IMR-90 (cell line): ENCODE results near the gene CPB1. TPM values are rescaled to one million over a fixed set of nuclear protein-coding genes. Genes with fewer than 3 reads are reported as not detected.

Experiments
- ATAC-seq: fragments of 200-7000 bp; cut with Tn5 transposase; 2 replicates; pipeline ENCODE4 v1.9.1; 2020; ENCODE audit warnings: low read depth, mild to moderate bottlenecking, moderate library complexity
- BruUV-seq: library from RNA; stranded (reverse); fragments of 400-500 nt; replicated peaks from 2 replicates; lab custom pipeline; 2021; lab: Mats Ljungman, UMichigan
- CTCF ChIA-PET: fragments of 300-600 bp; formaldehyde crosslinking; extraction: SDS; loops from one replicate; lab custom pipeline; 2021; ENCODE audit warnings: antibody characterized with exemption; lab: Yijun Ruan, JAX
- POLR2A ChIA-PET: fragments of 300-600 bp; sonication (Branson Sonifier 250); formaldehyde crosslinking; loops from one replicate; lab custom pipeline; 2022; ENCODE audit warnings: antibody characterized with exemption; ENCODE audit not compliant: unreplicated experiment; lab: Charles Lee
- DNase-seq: peaks from one replicate; pipeline ENCODE4 v3.0.0; 2013
- H2AFZ ChIP-seq: replicated peaks from 2 replicates; pipeline ENCODE3; 2013; ENCODE audit warnings: low read length, mild to moderate bottlenecking; ENCODE audit not compliant: poor library complexity
- H2AK5ac ChIP-seq: 2 replicates; pipeline ENCODE4 v1.6.1; 2013; ENCODE audit warnings: low read depth, low read length, inconsistent platforms
- H2AK9ac ChIP-seq: replicated peaks from 2 replicates; pipeline ENCODE3; 2013; ENCODE audit warnings: mild to moderate bottlenecking, low read depth, low read length, moderate library complexity; ENCODE audit not compliant: poor library complexity
- H2BK120ac ChIP-seq: 2 replicates; pipeline ENCODE4 v1.6.1; 2013; ENCODE audit warnings: low read depth, low read length, inconsistent platforms
- H2BK15ac ChIP-seq: 3 replicates; pipeline ENCODE4 v1.6.1; 2013; ENCODE audit warnings: low read depth, low read length, inconsistent platforms
- H2BK20ac ChIP-seq: 2 replicates; pipeline ENCODE4 v1.6.1; 2013; ENCODE audit warnings: low read depth, mild to moderate bottlenecking, inconsistent platforms, low read length, moderate library complexity
- H2BK5ac ChIP-seq: 2 replicates; pipeline ENCODE4 v1.6.1; 2013; ENCODE audit warnings: mild to moderate bottlenecking, low read depth, low read length, inconsistent platforms; ENCODE audit not compliant: poor library complexity, severe bottlenecking
- H3K14ac ChIP-seq: replicated peaks from 2 replicates; pipeline ENCODE4 v1.6.1; 2013; ENCODE audit warnings: low read depth, low read length, inconsistent platforms
- H3K18ac ChIP-seq: 2 replicates; pipeline ENCODE4 v1.6.1; 2013; ENCODE audit warnings: low read depth, low read length, control low read depth
- H3K23ac ChIP-seq: 2 replicates; pipeline ENCODE4 v1.6.1; 2013; ENCODE audit warnings: low read depth, low read length, inconsistent platforms
- H3K27ac ChIP-seq: 2 replicates; pipeline ENCODE4 v1.5.1; 2013; ENCODE audit warnings: mild to moderate bottlenecking, control low read depth, low read length; ENCODE audit not compliant: insufficient read depth
- H3K27me3 ChIP-seq: 2 replicates; pipeline ENCODE4 v1.6.1; 2013; ENCODE audit warnings: low read length; ENCODE audit not compliant: control insufficient read depth, insufficient read depth
- H3K36me3 ChIP-seq: 2 replicates; pipeline ENCODE4 v1.6.1; 2013; ENCODE audit warnings: low read length, mixed read lengths; ENCODE audit not compliant: control insufficient read depth, insufficient read depth
- H3K4ac ChIP-seq: 2 replicates; pipeline ENCODE4 v1.6.1; 2013; ENCODE audit warnings: low read depth, low read length, inconsistent platforms
- H3K4me1 ChIP-seq: 2 replicates; pipeline ENCODE4 v1.6.1; 2013; ENCODE audit warnings: low read length, mixed read lengths; ENCODE audit not compliant: control insufficient read depth, insufficient read depth
- H3K4me2 ChIP-seq: 2 replicates; pipeline ENCODE4 v1.6.1; 2013; ENCODE audit warnings: low read depth, mild to moderate bottlenecking, control low read depth, low read length, moderate library complexity
- H3K4me3 ChIP-seq: 2 replicates; pipeline ENCODE4 v1.5.1; 2013; ENCODE audit warnings: low read depth, mild to moderate bottlenecking, control low read depth, low read length, moderate library complexity; ENCODE audit not compliant: insufficient read depth
- H3K56ac ChIP-seq: 2 replicates; pipeline ENCODE4 v1.6.1; 2013; ENCODE audit warnings: low read length, inconsistent platforms; ENCODE audit not compliant: insufficient read depth; ENCODE audit errors: extremely low read depth
- H3K79me1 ChIP-seq, 2 experiments: 2 replicates each; pipeline ENCODE4 v1.6.1; 2013; ENCODE audit warnings: low read length in 2 of 2, inconsistent platforms in 1 of 2, low read depth in 1 of 2
- H3K9ac ChIP-seq: 2 replicates; pipeline ENCODE4 v1.6.1; 2013; ENCODE audit warnings: low read depth, low read length, control low read depth
- H3K9me1 ChIP-seq: 2 replicates; pipeline ENCODE4 v1.6.1; 2013; ENCODE audit warnings: low read length, inconsistent platforms; ENCODE audit not compliant: insufficient read depth
- H3K9me3 ChIP-seq: 2 replicates; pipeline ENCODE4 v1.6.1; 2013; ENCODE audit warnings: low read length; ENCODE audit not compliant: control insufficient read depth, insufficient read depth
- H4K20me1 ChIP-seq: 2 replicates; pipeline ENCODE4 v1.6.1; 2013; ENCODE audit warnings: low read length, inconsistent platforms; ENCODE audit not compliant: insufficient read depth
- H4K5ac ChIP-seq: 2 replicates; pipeline ENCODE4 v1.6.1; 2013; ENCODE audit warnings: mild to moderate bottlenecking, low read depth, low read length, control low read depth
- H4K8ac ChIP-seq, 2 experiments: 2 replicates each; pipeline ENCODE4 v1.6.1; 2013; ENCODE audit warnings: low read depth in 2 of 2, low read length in 2 of 2, control low read depth in 1 of 2, inconsistent platforms in 1 of 2
- H4K91ac ChIP-seq: 2 replicates; pipeline ENCODE4 v1.6.1; 2013; ENCODE audit warnings: low read depth, low read length, inconsistent platforms; ENCODE audit not compliant: insufficient read depth
- CEBPB ChIP-seq: IDR thresholded peaks from 2 replicates; pipeline ENCODE4 v1.6.1; 2012; ENCODE audit warnings: low read depth, low read length, improper control_type of control experiment
- CHD1 ChIP-seq: IDR thresholded peaks from 2 replicates; pipeline ENCODE4 v1.6.1; 2012; ENCODE audit warnings: low read depth, low read length, improper control_type of control experiment
- CTCF ChIP-seq: conservative IDR thresholded peaks from 2 replicates; pipeline ENCODE4 v1.5.1; 2012; ENCODE audit warnings: mild to moderate bottlenecking, low read depth, low read length, improper control_type of control experiment
- ELK1 ChIP-seq: fragments of 150-350 bp; IDR thresholded peaks from 2 replicates; pipeline ENCODE4 v1.6.1; 2016; ENCODE audit warnings: low read depth, mild to moderate bottlenecking, low read length, moderate library complexity, borderline replicate concordance
- MAZ ChIP-seq: IDR thresholded peaks from 2 replicates; pipeline ENCODE4 v1.6.1; 2012; ENCODE audit warnings: low read depth, mild to moderate bottlenecking, low read length, improper control_type of control experiment, moderate library complexity, borderline replicate concordance
- MXI1 ChIP-seq: IDR thresholded peaks from 2 replicates; pipeline ENCODE4 v1.6.1; 2012; ENCODE audit warnings: low read depth, mild to moderate bottlenecking, low read length, moderate library complexity, borderline replicate concordance
- NFE2L2 ChIP-seq: fragments of 150-350 bp; IDR thresholded peaks from 2 replicates; pipeline ENCODE4 v1.6.1; 2016; ENCODE audit warnings: low read depth, mild to moderate bottlenecking, low read length
- POLR2A ChIP-seq: IDR thresholded peaks from 2 replicates; pipeline ENCODE4 v1.6.1; 2012; ENCODE audit warnings: mild to moderate bottlenecking, low read depth, low read length
- RAD21 ChIP-seq: IDR thresholded peaks from 2 replicates; pipeline ENCODE4 v1.6.1; 2012; ENCODE audit warnings: low read length, improper control_type of control experiment
- RFX5 ChIP-seq: IDR thresholded peaks from 2 replicates; pipeline ENCODE4 v1.8.0; 2012; ENCODE audit warnings: low read depth, mild to moderate bottlenecking, low read length, moderate library complexity
- SMC3 ChIP-seq: fragments of 150-350 bp; IDR thresholded peaks from 2 replicates; pipeline ENCODE4 v1.6.1; 2016; ENCODE audit warnings: low read depth, mild to moderate bottlenecking, antibody characterized with exemption, low read length, moderate library complexity
- USF2 ChIP-seq: fragments of 150-350 bp; IDR thresholded peaks from 2 replicates; pipeline ENCODE4 v1.6.1; 2017; ENCODE audit warnings: mild to moderate bottlenecking, antibody characterized with exemption, low read length, low read depth
- WGBS, 2 experiments: methylation state at CpG; one replicate each; pipeline versions ENCODE4 v1.1.5 to v1.1.7; 2013; ENCODE audit warnings: missing lambda C conversion rate in 2 of 2; ENCODE audit not compliant: insufficient read length in 1 of 2; ENCODE audit errors: extremely low coverage in 2 of 2; 5-methylcytosine and 5-hydroxymethylcytosine counted together
- dilution Hi-C: fragments of 300-500 bp; cut with HindIII; formaldehyde crosslinking; loops from one replicate; pipeline ENCODE4 v1.14.3; 2018; ENCODE audit warnings: low sequenced_read_pairs; ENCODE audit not compliant: unreplicated experiment
- in situ Hi-C: fragments of 300-500 bp; cut with MboI; formaldehyde crosslinking; loops from 3 replicates; pipeline ENCODE4 v1.14.3; 2019; ENCODE audit warnings: low sequenced_read_pairs, inconsistent platforms, mixed read lengths
- intact Hi-C: fragments of 100-400 bp; cut with micrococcal nuclease; formaldehyde crosslinking; loops from 2 replicates; pipeline ENCODE4 v1.10.0; 2022
- polyA plus RNA-seq, 3 experiments: library from polyadenylated mRNA; depleted of rRNA; stranded (reverse); fragments of >200 nt; gene quantifications; 2 replicates each; pipeline ENCODE4 v1.2.3, GENCODE V29; 2012; ENCODE audit warnings: low replicate concordance in 1 of 3
- total RNA-seq: library from RNA; depleted of rRNA; stranded (reverse); fragments of >200 nt; gene quantifications from 2 replicates; pipeline ENCODE4 v1.2.3, GENCODE V29; 2012

The CPB1 gene
- total and polyA plus RNA-seq, 2 of the 4 experiments (the other 2 are of a cell fraction) = not detected

DNA sequence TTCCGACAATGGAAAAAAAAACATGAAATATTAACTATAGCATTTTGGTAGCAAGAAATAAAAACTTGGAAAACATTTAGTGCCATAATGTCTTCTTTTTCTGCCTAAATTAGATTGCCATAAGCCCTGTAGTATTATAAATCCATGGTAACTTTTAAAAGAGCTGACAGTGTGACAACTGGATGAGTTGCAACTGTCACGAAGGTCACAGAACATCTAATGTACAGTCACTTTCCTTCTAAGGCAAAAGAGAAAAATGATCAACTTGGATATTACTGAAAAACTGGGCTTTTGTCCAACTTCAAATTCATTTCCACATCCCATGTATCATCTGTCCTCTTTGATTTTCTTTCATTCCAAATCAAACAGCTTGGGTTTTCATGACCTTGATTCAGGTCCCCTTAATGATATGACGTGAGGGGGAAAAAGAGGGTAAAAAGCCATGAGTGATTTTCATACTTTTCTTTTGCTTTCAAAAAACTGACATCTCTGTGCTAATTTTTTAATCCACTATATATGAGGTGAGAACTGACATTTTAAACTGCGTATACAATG is 602 bp downstream of the CPB1 start:
- Histone ChIP-seq H3K4me1 (no peaks in the 10 kb centered on the region), H3K4me3 (no peak overlapping the region), H3K14ac (no peak overlapping the region), H2AFZ (no peak overlapping the region), H2BK120ac (no peak overlapping the region), H2AK9ac (no peak overlapping the region), H3K23ac (no peak overlapping the region), H4K91ac (no peak overlapping the region), H3K4ac (no peak overlapping the region), H3K9ac (no peak overlapping the region), H3K27ac (no peak overlapping the region), H3K56ac (no peak overlapping the region), H2AK5ac (no peak overlapping the region), H2BK15ac (no peak overlapping the region), H4K8ac (no peak overlapping the region), H3K27me3 (peaks cover 6% of the 10 kb centered on the region), H3K36me3 (no peaks in the 10 kb centered on the region), H3K4me2 (no peak overlapping the region), H3K9me3 (no peaks in the 10 kb centered on the region), H2BK5ac (no peak overlapping the region), H3K79me1 (no peaks in the 10 kb centered on the region), H3K9me1 (no peaks in the 10 kb centered on the region), H3K18ac (no peak overlapping the region), H4K5ac (no peak overlapping the region), H4K20me1 (no peaks in the 10 kb centered on the region), H2BK20ac (no peak overlapping the region)
- POLR2A ChIA-PET = no interaction called here
- CTCF ChIA-PET = no interaction called here
- TF ChIP-seq ELK1 (no peak), POLR2A (no peak), CHD1 (no peak), MXI1 (no peak), CTCF (no peak), MAZ (no peak), USF2 (no peak), RAD21 (no peak), NFE2L2 (no peak), SMC3 (no peak), RFX5 (no peak), CEBPB (no peak)
- dilution Hi-C loops (no loop called here), intact Hi-C loops (no loop called here), in situ Hi-C loops (no loop called here)
- WGBS, 2 experiments = no CpG with 5 or more reads among the region's 4 CpGs
- BruUV-seq = no TSS peak
- ATAC-seq (no peak), DNase-seq (no peak)
